Erythroblast (primary cell): ENCODE data around the gene GPATCH2.

ENCODE experiments used
- GATA1 ChIP-seq: IDR thresholded peaks from 2 replicates; pipeline ENCODE4 v1.6.1; 2011; ENCODE audit warnings: low read depth, mild to moderate bottlenecking, control low read depth, low read length, moderate library complexity
- POLR2A ChIP-seq: IDR thresholded peaks from 2 replicates; pipeline ENCODE4 v1.6.1; 2011; ENCODE audit warnings: mild to moderate bottlenecking, low read length

- TF ChIP-seq POLR2A (no peak), GATA1 (no peak)
Measured at GRCh38 chr1:217622042-217622441, 8.8 kb downstream of the GPATCH2 start.
